Sigmoid colon (tissue), 7 donors: ENCODE measurements around the gene TEC. TPM values are rescaled to one million over a fixed set of nuclear protein-coding genes. Genes with fewer than 3 reads are reported as not detected.

Experiments
- DNase-seq: peaks from one replicate; pipeline ENCODE4 v3.0.0-alpha.2; 2019
- H3K27ac ChIP-seq, 4 donors: fragments of 200-600 bp; sonication (generic); one replicate each; pipeline ENCODE4 v1.5.1; 2016 to 2019; ENCODE audit warnings: mild to moderate bottlenecking in 1 of 4
- H3K27me3 ChIP-seq, 3 donors: fragments of 200-600 bp; sonication (generic); one replicate each; pipeline ENCODE4 v1.5.1; 2019; ENCODE audit warnings: mild to moderate bottlenecking in 1 of 3
- H3K36me3 ChIP-seq, 4 donors: fragments of 200-600 bp; sonication (generic); one replicate each; pipeline ENCODE4 v1.5.1; 2016 to 2019
- H3K4me1 ChIP-seq, 4 donors: fragments of 200-600 bp; sonication (generic); one replicate each; pipeline ENCODE4 v1.5.1; 2017 to 2019
- H3K4me3 ChIP-seq, 4 donors: fragments of 200-600 bp; sonication (generic); one replicate each; pipeline ENCODE4 v1.5.1; 2017 to 2019; ENCODE audit warnings: mild to moderate bottlenecking in 2 of 4, moderate library complexity in 1 of 4
- H3K9me3 ChIP-seq, 4 donors: fragments of 200-600 bp in 3 of 4; sonication (generic) in 3 of 4; one replicate each; pipeline versions ENCODE4 v1.5.1 to v1.6.1; 2013 to 2019
- CTCF ChIP-seq, 4 experiments: fragments of 450-650 bp in 3 of 4; fragments of 200-600 bp in 1 of 4; IDR thresholded peaks; one replicate each; pipeline ENCODE4 v1.5.1; 2016 to 2019; ENCODE audit warnings: antibody characterized with exemption in 4 of 4, mild to moderate bottlenecking in 3 of 4, moderate library complexity in 2 of 4
- EP300 ChIP-seq, 4 donors: sonication (generic); formaldehyde crosslinking; IDR thresholded peaks; one replicate each; pipeline ENCODE4 v1.6.1; 2017; ENCODE audit warnings: antibody characterized with exemption in 4 of 4
- POLR2A ChIP-seq, 2 donors: fragments of 450-650 bp; IDR thresholded peaks; one replicate each; pipeline ENCODE4 v1.6.1; 2016; ENCODE audit warnings: antibody characterized with exemption in 2 of 2, mild to moderate bottlenecking in 2 of 2, moderate library complexity in 2 of 2
- POLR2AphosphoS5 ChIP-seq, 4 donors: sonication (generic); formaldehyde crosslinking; IDR thresholded peaks; one replicate each; pipeline ENCODE4 v1.6.1; 2017; ENCODE audit warnings: antibody characterized with exemption in 4 of 4
- WGBS, 2 donors: extraction: QIAGEN DNeasy Blood & Tissue Kit; methylation state at CpG; one replicate each; pipeline ENCODE4 v1.1.7; 2013; 5-methylcytosine and 5-hydroxymethylcytosine counted together
- intact Hi-C: fragments of 100-400 bp; cut with DNase I; formaldehyde crosslinking; loops from one replicate; pipeline ENCODE4 v1.15.1; 2023
- polyA plus RNA-seq, 3 donors: library from polyadenylated mRNA; stranded (reverse); fragments of 200-250 nt; gene quantifications; one replicate each; pipeline ENCODE4 v1.2.3, GENCODE V29; 2013
- total RNA-seq, 4 donors: library from RNA; depleted of rRNA; stranded (reverse); fragments of >200 nt; gene quantifications; one replicate each; pipeline ENCODE4 v1.1.0, GENCODE V29; 2016
- donor health status: healthy with polysubstance abuse.
- donor health status: Bipolar disorder and iron deficiency.
- donor health status: healthy.

TEC gene
- total and polyA plus RNA-seq, 7 donors = 1.1 to 5.3 (median 2.0) TPM

GRCh38 chr4:48118081-48118480 is 151.6 kb downstream of the TEC start:
- Histone ChIP-seq H3K36me3 (no peaks in the 10 kb centered on the region), H3K4me1 (no peaks in the 10 kb centered on the region), H3K27ac (no peak overlapping the region), H3K9me3 (no peaks in the 10 kb centered on the region), H3K4me3 (no peak overlapping the region), H3K27me3 (no peaks in the 10 kb centered on the region)
- DNase-seq = no peak
- intact Hi-C loops = no loop called here
- WGBS, 2 donors = 84 to 88% methylated on average over 2 of the region's 2 CpGs
- TF ChIP-seq EP300 (IDR thresholded peaks at IDR 0.05) = no peak

GRCh38 chr4:48116582-48116981 is 153.1 kb downstream of the TEC start:
- Histone ChIP-seq H3K27me3 (no peaks in the 10 kb centered on the region), H3K9me3 (no peaks in the 10 kb centered on the region), H3K4me3 (no peak overlapping the region), H3K4me1 (no peaks in the 10 kb centered on the region), H3K27ac (no peak overlapping the region), H3K36me3 (no peaks in the 10 kb centered on the region)
- no peak for DNase-seq
- intact Hi-C loops = no loop called here
- 74 to 90% methylated on average over 3 of the region's 3 CpGs for WGBS, 2 donors
- no peak for TF ChIP-seq POLR2AphosphoS5 (IDR thresholded peaks at IDR 0.05)
- TF ChIP-seq CTCF (IDR thresholded peaks at IDR 0.05) = no peak
- no peak for TF ChIP-seq POLR2A (IDR thresholded peaks at IDR 0.05)
- TF ChIP-seq EP300 (IDR thresholded peaks at IDR 0.05) = no peak

- Histone ChIP-seq H3K9me3 (no peaks in the 10 kb centered on the region), H3K27me3 (no peaks in the 10 kb centered on the region), H3K4me1 (no peaks in the 10 kb centered on the region), H3K4me3 (no peak overlapping the region), H3K27ac (no peak overlapping the region), H3K36me3 (no peaks in the 10 kb centered on the region)
- 80 to 90% methylated on average over 6 of the region's 6 CpGs for WGBS, 2 donors
- intact Hi-C loops = no loop called here
- no peak for TF ChIP-seq POLR2AphosphoS5 (IDR thresholded peaks at IDR 0.05)
- no peak for TF ChIP-seq CTCF (IDR thresholded peaks at IDR 0.05)
- no peak for TF ChIP-seq POLR2A (IDR thresholded peaks at IDR 0.05)
- no peak for TF ChIP-seq EP300 (IDR thresholded peaks at IDR 0.05)
- no peak for DNase-seq
Measured at GRCh38 chr4:48114412-48114811, 155.2 kb downstream of the TEC start.

- Histone ChIP-seq H3K27me3 (no peaks in the 10 kb centered on the region), H3K27ac (no peak overlapping the region), H3K4me3 (no peak overlapping the region), H3K9me3 (no peaks in the 10 kb centered on the region), H3K36me3 (no peaks in the 10 kb centered on the region), H3K4me1 (no peaks in the 10 kb centered on the region)
- no peak for DNase-seq
- WGBS, 2 donors = 80 to 87% methylated on average over 8 of the region's 8 CpGs
- intact Hi-C loops = no loop called here
- TF ChIP-seq EP300 (IDR thresholded peaks at IDR 0.05) (no peak), POLR2A (IDR thresholded peaks at IDR 0.05) (no peak), CTCF (IDR thresholded peaks at IDR 0.05) (no peak), POLR2AphosphoS5 (IDR thresholded peaks at IDR 0.05) (no peak)
Measured at GRCh38 chr4:48112017-48112667, 157.5 kb downstream of the TEC start.

- no peaks in the 10 kb centered on the region for H3K36me3 ChIP-seq
- WGBS, 2 donors = 54 to 78% methylated on average over 1 of the region's 1 CpG
Measured at GRCh38 chr4:48110452-48110978, 159.1 kb downstream of the TEC start.

More at GRCh38 chr4:48110452-48110978, 159.1 kb downstream of the TEC start:
- H3K9me3 ChIP-seq = no peaks in the 10 kb centered on the region
- H3K4me1 ChIP-seq = no peaks in the 10 kb centered on the region
- no peak for DNase-seq
- TF ChIP-seq POLR2AphosphoS5 (IDR thresholded peaks at IDR 0.05) (no peak), CTCF (IDR thresholded peaks at IDR 0.05) (no peak), POLR2A (IDR thresholded peaks at IDR 0.05) (no peak), EP300 (IDR thresholded peaks at IDR 0.05) (no peak)
- intact Hi-C loops = no loop called here
- no peaks in the 10 kb centered on the region for H3K27me3 ChIP-seq
- H3K27ac ChIP-seq = no peak overlapping the region
- H3K4me3 ChIP-seq = no peak overlapping the region
